H7 (cell line): ENCODE results near the gene SMC6. TPM values are rescaled to one million over a fixed set of nuclear protein-coding genes. Genes with fewer than 3 reads are reported as not detected.
A peak's percentile ranks its signal among the peaks of the same experiment; 100 is the strongest.

Experiments
- DNase-seq: peaks from one replicate; pipeline ENCODE4 v3.0.0; 2012
- H3K27me3 ChIP-seq: 2 replicates; pipeline ENCODE4 v1.6.0; 2011; ENCODE audit warnings: mild to moderate bottlenecking, low read length; ENCODE audit not compliant: control insufficient read depth, insufficient read depth
- H3K36me3 ChIP-seq: replicated peaks from 2 replicates; pipeline ENCODE4 v1.5.1; 2011; ENCODE audit warnings: low read length; ENCODE audit not compliant: control insufficient read depth, insufficient read depth
- H3K4me3 ChIP-seq: 2 replicates; pipeline ENCODE4 v1.5.1; 2011; ENCODE audit warnings: low read depth, mild to moderate bottlenecking, control low read depth, low read length, moderate library complexity; ENCODE audit not compliant: insufficient read depth
- total RNA-seq: library from RNA; depleted of rRNA; stranded (reverse); fragments of >200 nt; shearing (Covaris generic); gene quantifications from 2 replicates; pipeline ENCODE4 v1.2.3, GENCODE V29; 2014

SMC6 gene
- total RNA-seq, 1 experiment from 2014 or later = 24.5 TPM

DNA sequence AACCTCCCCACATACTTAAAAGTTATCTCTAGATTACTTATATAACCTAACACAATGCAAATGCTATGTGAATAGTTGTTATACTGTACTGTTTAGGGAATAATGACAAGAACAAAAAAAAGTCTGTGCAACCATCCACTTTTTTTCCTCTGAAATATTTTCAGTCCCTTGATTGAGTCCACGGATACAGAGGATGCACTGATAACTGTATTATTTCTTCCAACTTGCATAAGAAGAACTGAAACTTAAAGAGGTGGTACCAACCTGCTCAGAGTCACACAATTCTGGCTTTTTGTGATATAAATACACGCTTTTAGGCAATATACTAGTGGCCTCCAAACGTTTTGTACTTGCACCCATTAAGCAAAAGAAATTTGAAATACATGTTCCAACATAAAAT lies 1.4 kb downstream of the SMC6 start:
- Histone ChIP-seq H3K4me3 (no peak overlapping the region; the same call in 1 of the 2 replicates), H3K27me3 (no peaks in the 10 kb centered on the region)
- DNase-seq = no peak

DNA sequence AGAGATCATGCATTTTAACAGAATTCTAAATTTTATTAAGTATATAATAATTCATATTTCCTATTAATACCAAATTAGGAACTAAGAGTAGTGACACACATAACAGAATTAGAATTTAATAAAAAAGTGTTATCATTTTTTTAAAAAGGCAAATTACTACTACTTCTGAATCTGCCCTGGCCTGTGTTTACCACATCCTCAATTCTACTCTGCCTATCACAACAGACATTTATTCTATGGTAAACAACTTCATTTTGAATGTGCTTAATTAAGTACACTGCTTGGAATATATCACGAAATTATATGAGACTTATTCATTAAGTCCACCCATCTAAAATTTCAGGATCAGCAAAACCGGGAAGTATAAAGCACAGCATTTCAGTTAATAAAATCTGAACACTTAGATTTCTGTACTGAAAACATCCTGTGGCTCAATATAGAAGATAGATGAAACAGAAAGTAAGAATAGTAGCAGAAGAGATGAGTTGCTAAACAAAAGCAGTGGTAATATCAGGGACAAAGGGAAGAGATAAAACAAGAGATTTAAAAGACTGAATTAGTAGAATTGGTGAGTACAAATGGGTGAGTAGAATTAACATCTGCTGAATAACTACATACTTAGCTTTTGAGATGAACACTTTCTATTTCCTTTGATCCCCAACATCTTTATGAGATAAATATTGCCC lies 3.7 kb downstream of the SMC6 start:
- DNase-seq = no peak
- no peaks in the 10 kb centered on the region for H3K27me3 ChIP-seq
- H3K36me3 ChIP-seq = peaks cover under 1% of the 10 kb centered on the region; the same call in 1 of the 2 replicates
- H3K4me3 ChIP-seq = no peak overlapping the region

More for the DNA sequence above, 1.4 kb downstream of the SMC6 start:
- H3K36me3 ChIP-seq = no peaks in the 10 kb centered on the region

DNA sequence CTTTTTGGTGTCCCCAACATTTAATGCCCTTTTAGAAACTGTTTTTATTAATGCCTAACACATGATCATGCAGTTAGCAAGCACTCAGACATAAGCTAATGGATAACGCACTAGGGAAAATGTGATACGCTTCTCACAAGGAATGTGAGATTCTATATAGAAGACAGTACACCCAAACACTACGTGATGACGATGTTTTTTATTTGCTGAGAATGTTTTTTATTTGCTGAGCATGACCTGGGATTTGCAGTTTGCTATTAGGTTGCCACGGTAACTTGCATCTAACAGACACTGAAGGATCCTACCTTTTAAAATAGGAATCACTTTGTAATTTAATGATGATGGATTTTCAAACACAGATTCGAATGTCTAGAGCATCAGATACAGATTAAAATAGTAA lies 4.9 kb downstream of the SMC6 start:
- no peak overlapping the region for H3K4me3 ChIP-seq
- DNase-seq = peak; percentile 10
- H3K27me3 ChIP-seq = no peaks in the 10 kb centered on the region
- peaks cover 1% of the 10 kb centered on the region; the same call in 1 of the 2 replicates for H3K36me3 ChIP-seq

DNA sequence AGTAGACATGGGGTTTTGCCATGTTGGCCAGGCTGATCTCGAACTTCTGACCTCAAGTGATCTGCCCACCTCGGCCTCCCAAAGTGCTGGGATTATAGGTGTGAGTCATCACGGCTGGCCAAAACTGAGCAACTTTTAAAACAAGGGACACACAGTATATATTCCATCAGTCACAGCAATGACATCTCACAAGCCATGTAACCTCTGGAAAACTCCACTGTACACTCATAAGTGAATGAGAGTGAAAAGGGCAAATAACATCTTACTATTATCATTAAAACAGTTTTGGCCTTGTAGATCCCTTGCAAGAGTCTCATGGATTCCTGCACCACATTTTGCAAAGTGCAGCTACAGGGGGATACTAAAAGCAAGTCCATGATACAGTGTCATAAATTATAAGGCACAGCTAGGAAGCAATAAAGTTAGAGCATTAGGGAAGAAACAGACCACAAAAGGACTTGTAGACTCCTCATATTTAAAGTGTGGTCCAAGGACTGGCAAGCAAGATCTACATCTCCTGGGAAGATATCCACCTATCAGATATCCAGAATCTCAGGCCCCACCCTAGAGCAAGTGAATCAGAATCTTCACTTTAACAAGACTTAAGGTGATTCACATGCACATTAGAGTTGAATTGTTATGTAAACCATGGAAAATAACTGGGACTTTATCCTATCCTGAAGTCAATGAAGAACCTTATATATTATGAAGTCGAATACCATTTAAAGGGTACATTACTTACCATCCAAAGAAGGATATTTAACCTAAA lies 5.7 kb downstream of the SMC6 start:
- no peaks in the 10 kb centered on the region for H3K27me3 ChIP-seq
- no peak overlapping the region for H3K4me3 ChIP-seq
- H3K36me3 ChIP-seq = peaks cover 1% of the 10 kb centered on the region; the same call in 1 of the 2 replicates
- peak; percentile 62 for DNase-seq

DNA sequence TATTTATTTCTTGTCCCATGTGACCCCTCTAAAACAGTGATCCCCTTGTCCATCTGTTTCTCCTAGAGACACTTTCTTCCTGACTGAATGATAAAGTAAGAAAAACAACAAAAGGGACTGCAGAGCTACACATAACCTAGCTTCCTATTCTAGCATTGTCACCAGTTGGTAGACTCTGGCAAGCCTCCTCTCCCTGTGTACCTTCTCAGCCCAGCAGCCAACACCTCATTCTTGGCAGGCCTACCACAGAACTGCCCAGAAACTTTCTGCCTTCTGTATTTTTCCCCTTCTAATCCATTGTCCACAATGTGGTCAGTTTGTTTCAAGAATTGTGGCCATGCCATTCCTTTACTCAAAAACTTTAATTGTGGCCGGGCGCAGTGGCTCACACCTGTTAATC lies 13.4 kb downstream of the SMC6 start:
- peaks cover 16% of the 10 kb centered on the region for H3K36me3 ChIP-seq
- H3K27me3 ChIP-seq = no peaks in the 10 kb centered on the region
- no peak for DNase-seq
- H3K4me3 ChIP-seq = no peak overlapping the region

DNA sequence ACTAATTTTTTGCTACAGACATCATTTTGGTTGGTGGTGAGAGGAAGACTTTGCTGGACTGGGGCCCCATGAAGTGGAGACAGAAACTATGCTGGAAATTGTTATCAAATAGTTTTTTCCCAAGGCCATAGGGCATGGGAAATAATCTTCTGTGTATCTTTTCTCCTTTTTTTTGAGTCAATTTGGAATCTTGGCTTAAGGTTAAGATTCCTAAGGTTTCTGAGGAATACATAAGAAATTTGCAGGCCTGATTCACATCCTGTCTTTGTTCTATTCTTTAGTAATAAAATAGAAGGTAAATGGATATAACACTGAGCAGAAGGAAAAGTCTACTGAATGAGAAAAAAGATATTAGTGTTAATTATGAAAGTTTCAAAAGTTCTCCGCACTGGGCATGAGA lies 16.6 kb downstream of the SMC6 start:
- no peaks in the 10 kb centered on the region for H3K27me3 ChIP-seq
- H3K4me3 ChIP-seq = no peak overlapping the region
- no peak for DNase-seq
- H3K36me3 ChIP-seq = peaks cover 20% of the 10 kb centered on the region

DNA sequence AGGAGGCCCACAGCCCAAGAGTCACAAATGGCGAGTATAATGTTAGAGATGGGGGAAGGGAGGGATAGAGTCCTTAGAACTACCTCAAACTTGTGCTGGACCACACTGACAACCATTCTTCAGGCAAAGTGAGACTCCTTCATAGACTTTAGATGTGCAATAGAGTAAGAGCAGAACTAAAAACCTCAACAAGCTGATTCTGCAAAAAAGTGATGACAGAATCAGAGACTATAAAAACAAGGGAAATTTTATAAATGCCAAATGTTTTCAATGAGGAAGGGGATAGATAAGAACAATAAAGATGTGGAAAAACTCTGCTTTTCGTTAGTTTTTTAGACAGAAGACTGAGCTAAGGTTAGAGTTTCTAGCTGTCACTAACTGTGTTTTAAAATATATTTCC lies 17.7 kb downstream of the SMC6 start:
- H3K36me3 ChIP-seq = peaks cover 22% of the 10 kb centered on the region
- no peak overlapping the region for H3K4me3 ChIP-seq
- no peak for DNase-seq
- H3K27me3 ChIP-seq = no peaks in the 10 kb centered on the region

DNA sequence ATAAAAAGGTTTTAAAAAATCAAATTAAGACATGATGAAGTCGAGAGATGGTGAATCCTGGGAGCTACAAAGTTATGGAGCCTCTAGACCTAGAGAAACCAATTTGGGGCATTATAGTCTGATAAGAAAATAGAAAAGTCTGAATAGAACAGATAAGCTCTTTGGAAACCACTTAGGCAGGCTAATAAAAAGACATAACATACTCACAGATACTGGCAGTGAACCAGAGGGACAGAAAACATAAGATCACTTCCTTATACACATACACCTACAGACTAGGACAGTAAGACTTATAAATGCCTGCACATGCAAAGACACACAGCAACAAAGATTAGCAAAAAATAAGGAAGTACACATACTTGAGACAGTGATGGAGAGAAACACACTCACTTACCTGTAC lies 20.0 kb downstream of the SMC6 start:
- no peaks in the 10 kb centered on the region for H3K27me3 ChIP-seq
- DNase-seq = no peak
- H3K36me3 ChIP-seq = peaks cover 22% of the 10 kb centered on the region

DNA sequence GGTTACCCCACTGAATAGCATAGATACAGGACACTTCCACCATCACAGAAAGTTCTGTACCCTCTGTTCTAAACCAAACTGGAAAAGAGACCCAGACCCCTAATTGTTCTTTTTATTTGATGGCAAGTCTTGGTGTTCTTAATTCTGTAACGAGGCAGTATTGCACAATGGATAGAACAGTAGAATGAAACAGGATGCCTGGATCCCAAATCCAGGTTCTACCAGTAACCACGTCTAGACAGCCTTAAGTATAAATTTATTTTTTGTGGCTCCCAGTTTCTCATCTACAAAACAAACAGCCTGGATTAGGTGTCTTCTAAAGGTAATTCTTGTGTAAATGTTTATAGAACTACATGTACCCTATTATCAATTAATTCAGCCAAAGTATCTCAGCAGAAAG lies 23.7 kb downstream of the SMC6 start:
- Histone ChIP-seq H3K27me3 (no peaks in the 10 kb centered on the region), H3K4me3 (no peak overlapping the region), H3K36me3 (peaks cover 14% of the 10 kb centered on the region)
- no peak for DNase-seq

More for the DNA sequence above, 20.0 kb downstream of the SMC6 start:
- no peak overlapping the region for H3K4me3 ChIP-seq

DNA sequence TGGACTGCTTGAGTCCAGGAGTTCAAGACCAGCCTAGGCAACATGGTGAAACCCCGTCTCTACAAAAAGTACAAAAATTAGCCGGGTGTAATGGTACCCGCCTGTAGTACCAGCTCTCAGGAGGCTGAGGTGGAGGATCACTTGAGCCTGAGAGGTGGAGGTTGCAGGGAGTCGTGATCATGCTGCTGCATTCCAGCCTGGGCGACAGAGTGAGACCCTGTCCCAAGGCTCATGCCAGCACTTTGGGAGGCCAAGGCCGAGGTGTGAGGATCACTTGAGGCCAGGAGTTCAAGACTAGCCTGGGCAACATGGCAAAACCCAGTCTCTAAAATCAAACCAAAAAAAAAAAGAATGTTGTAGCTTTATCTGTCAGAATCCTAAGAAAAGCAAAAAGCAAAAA lies 25.4 kb downstream of the SMC6 start:
- H3K4me3 ChIP-seq = no peak overlapping the region
- no peaks in the 10 kb centered on the region for H3K27me3 ChIP-seq
- H3K36me3 ChIP-seq = peaks cover 14% of the 10 kb centered on the region
- DNase-seq = no peak

DNA sequence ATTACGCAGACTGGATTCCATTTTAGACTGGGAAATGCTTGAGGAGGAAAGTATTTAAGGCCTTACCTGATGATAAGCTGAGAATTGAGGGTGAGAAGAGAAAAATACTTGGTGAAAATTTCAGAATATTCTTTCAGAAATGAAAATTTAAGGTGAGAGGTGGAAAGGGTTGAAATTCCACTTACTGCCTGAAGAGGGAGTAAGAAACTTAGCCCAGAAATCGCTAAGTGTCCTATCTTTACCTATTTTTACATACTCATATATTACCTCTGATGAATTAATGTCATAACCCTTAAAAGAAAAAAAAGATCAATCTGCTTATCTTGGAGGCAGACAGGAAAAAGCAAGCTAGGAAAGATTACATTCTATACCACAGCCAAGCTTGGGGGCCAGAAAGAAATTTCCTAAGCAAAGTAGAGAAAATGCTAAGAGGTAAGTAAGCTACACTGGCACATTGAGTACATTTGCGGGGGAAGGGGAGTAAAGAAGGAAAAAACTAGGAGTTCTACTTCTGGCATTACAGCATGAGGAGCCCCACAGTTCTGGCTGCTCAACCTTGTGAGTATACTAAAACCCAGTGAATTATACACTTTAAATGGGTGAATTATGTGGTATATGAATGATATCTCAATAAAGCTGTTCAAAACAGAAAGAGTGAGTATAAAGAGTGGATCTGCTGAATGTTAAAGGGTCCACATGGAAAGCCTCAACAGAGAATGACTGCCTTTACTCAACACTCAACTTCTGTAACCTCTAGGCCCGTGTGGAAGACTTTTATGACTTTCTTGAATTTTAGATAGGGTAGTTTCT lies 33.8 kb downstream of the SMC6 start:
- Histone ChIP-seq H3K36me3 (peaks cover 14% of the 10 kb centered on the region), H3K27me3 (no peaks in the 10 kb centered on the region), H3K4me3 (no peak overlapping the region)
- peak; percentile 2 for DNase-seq

DNA sequence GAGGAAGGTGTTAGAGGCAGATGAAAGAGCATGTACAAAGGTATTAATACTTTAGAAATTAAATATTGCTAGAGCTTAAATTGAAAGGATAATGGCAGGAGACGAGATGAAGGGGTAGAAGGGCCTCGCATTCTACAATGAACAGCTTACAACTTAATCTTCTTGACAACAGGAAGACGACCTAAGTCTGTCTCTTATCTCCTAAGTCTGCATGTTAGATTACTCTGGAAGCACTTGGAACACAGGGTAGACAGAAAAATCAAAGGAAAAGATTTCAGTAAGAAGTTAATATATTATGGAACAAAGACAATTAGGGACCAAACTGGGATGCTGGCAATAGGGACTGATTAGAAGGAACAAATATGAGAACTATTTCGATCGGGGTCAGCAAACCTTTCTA lies 34.9 kb downstream of the SMC6 start:
- DNase-seq = no peak
- H3K4me3 ChIP-seq = no peak overlapping the region
- peaks cover 17% of the 10 kb centered on the region for H3K36me3 ChIP-seq
- H3K27me3 ChIP-seq = no peaks in the 10 kb centered on the region

DNA sequence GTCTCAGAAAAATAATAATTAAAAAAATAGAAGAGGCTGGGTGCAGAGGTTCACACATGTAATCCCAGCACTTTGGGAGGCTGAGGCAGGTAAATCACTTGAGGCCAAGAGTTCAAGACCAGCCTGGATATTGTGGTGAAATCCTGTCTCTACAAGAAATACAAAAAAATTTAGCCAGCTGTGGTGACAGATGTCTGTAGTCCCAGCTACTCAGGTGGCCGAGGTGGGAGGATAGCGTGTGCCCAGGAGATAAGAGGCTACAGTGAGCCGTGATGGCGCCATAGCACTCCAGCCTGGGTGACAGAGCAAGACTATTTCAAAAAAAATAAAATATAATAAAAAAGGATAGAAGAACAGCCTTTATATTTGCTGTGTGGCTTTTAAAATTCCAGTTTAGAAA lies 35.9 kb downstream of the SMC6 start:
- Histone ChIP-seq H3K4me3 (no peak overlapping the region), H3K36me3 (peaks cover 17% of the 10 kb centered on the region), H3K27me3 (no peaks in the 10 kb centered on the region)
- no peak for DNase-seq

DNA sequence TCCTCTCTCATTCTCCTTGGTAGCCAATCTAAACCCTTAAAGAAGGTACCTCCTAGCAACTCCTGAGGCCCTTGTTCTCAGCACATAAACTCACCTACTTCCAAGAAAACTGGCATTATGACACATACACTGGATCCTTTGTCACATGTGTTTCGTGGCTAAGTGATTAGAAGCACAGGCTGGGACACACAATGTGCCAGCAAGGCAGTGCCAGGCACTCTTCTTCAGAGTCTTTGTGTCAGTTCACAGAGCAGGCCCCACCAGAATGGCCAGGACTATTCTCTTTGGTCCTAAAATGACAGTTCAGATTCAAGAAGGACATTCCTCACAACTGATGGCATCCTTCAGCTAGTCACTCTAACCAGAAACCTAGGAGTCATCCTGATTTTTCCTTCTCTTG lies 40.3 kb downstream of the SMC6 start:
- H3K36me3 ChIP-seq = peaks cover 12% of the 10 kb centered on the region
- H3K4me3 ChIP-seq = no peak overlapping the region
- no peak for DNase-seq
- no peaks in the 10 kb centered on the region for H3K27me3 ChIP-seq
